ENCODE results near the gene NTNG1.

DNA sequence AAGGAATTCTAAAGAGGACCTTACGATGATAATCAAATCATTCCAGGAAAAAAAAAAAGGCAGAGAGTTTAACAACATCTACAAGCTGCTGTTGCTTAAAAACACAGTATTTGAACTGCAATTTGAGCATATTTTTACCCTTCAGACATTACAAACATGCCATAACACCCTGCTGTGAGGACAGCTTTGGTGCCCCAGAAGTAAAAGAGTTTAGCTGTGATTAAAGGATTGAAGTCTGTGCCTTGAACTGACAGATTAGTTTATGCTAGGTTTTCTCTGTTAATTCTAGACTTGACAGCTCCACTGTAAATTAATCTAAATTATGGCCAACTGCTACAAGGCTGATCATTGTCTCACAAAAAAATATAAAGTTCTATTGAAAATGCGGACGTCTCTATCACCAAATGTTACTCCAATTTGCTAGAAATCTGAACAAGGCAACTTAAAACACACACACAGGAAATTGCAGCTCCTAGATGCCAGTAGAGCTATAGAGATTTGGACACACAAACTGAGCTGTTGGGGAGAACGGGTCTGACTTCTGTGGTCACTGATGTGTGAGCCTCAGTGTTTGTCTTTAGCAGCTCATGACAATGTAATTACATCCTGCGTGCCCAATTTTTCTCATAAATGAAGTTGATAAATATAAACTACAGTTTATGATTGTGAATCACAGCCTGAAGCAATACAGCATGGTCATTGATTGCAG is 217.9 kb downstream of the NTNG1 start:
- TF ChIP-seq, protein P1, sequence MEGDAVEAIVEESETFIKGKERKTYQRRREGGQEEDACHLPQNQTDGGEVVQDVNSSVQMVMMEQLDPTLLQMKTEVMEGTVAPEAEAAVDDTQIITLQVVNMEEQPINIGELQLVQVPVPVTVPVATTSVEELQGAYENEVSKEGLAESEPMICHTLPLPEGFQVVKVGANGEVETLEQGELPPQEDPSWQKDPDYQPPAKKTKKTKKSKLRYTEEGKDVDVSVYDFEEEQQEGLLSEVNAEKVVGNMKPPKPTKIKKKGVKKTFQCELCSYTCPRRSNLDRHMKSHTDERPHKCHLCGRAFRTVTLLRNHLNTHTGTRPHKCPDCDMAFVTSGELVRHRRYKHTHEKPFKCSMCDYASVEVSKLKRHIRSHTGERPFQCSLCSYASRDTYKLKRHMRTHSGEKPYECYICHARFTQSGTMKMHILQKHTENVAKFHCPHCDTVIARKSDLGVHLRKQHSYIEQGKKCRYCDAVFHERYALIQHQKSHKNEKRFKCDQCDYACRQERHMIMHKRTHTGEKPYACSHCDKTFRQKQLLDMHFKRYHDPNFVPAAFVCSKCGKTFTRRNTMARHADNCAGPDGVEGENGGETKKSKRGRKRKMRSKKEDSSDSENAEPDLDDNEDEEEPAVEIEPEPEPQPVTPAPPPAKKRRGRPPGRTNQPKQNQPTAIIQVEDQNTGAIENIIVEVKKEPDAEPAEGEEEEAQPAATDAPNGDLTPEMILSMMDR (IDR thresholded peaks at IDR 0.05), result no peak
- no peak for TF ChIP-seq POLR2A (IDR thresholded peaks at IDR 0.05)

Data from right lobe of liver (tissue), 4 donors.